HFF-Myc (cell line): Measurements from ENCODE around the gene PRELID2.
"Not testable (repeated sequence)": the region's sequence is repeated elsewhere in the genome, so short reads cannot be mapped to it uniquely, and the experiment has no call there.

Experiments
- DNase-seq: peaks from one replicate; pipeline ENCODE4 v3.0.0-alpha.2; 2011; ENCODE audit warnings: low read depth; ENCODE audit errors: extremely low read depth
- H3K4me3 ChIP-seq: replicated peaks from 2 replicates; pipeline ENCODE4 v1.5.1; 2011; ENCODE audit warnings: low read depth, mild to moderate bottlenecking, control low read depth, low read length
- CTCF ChIP-seq: IDR thresholded peaks from 2 replicates; pipeline ENCODE4 v1.5.1; 2012; ENCODE audit warnings: mild to moderate bottlenecking, low read depth, low read length, control low read depth; ENCODE audit errors: missing control alignments

The PRELID2 gene

GRCh38 chr5:145841299-145841698 is 6.2 kb upstream of the PRELID2 start:
- no peak for DNase-seq

DNA sequence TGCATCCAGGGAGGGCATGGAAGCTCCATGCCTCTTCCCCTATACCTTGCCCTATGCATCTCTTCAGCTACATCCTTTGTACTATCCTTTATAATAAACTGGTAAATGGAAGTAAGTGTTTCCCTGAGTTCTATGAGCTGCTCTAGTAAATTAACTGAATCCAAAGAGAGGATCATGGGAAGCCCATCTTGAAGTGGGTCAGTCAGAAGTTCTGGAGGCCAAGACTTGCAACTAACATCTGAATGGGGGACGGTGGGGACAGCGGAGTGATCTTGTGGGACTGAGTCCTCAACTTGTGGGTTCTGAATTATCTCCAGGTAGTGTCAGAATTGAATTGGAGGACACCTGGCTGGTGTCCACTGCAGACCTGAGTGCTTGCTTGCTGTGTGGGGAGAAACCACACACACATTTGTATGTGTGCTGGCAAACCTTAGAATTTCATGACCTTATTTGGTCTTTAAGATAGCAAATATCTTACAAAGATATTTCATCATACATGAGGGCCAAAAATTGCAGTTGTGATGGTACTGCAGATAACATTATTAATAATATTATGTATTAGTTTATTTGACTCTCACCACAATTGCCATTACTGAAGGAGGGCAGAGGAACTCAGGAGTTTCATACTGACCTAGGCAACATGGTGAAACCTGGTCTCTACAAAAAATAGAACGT is 5.5 kb upstream of the PRELID2 start:
- DNase-seq: no peak
- no peak overlapping the region for H3K4me3 ChIP-seq
- no peak for TF ChIP-seq CTCF

More at GRCh38 chr5:145841299-145841698, 6.2 kb upstream of the PRELID2 start:
- H3K4me3 ChIP-seq: no peak overlapping the region
- no peak for TF ChIP-seq CTCF

GRCh38 chr5:145838276-145838675 is 3.1 kb upstream of the PRELID2 start:
- no peak overlapping the region for H3K4me3 ChIP-seq
- TF ChIP-seq CTCF: no peak
- DNase-seq: no peak

DNA sequence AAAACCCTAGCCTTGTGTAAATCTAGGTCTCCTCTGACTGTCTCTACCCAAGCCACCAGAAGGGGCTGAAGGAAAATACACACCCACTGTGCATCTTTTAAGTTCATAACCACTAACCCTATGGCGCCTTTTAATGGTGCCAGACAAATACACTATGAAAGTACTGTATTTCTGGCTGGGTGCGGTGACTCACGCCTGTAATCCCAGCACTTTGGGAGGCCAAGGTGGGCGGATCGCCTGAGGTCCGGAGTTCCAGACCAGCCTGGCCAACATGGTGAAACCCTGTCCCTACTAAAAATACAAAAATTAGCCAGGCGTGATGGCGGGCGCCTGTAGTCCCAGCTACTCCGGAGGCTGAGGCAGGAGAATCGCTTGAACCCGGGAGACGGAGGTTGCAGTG is 1.1 kb upstream of the PRELID2 start:
- not testable (repeated sequence) for DNase-seq, H3K4me3 ChIP-seq

DNA sequence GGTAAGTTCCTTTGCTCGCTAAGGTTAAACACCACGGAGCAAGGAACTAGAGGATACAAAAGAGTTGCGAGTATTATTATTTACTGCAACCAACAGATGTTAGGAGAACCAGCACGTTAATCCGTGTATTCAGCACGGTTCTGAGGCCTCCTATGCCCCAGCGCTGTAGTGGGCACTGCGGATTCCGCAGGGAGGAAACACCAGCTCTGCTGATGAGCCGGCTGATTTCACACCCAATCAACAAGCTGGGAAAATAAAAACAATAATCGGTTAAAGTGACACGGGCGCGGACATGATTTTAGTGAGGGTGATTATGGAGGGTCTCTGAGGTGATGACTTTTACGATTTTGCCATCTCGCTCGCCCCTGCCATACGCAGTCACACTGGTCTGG is 702 bp upstream of the PRELID2 start:
- no peak for TF ChIP-seq CTCF
- DNase-seq: no peak
- peak overlapping the region; percentile 62 for H3K4me3 ChIP-seq

DNA sequence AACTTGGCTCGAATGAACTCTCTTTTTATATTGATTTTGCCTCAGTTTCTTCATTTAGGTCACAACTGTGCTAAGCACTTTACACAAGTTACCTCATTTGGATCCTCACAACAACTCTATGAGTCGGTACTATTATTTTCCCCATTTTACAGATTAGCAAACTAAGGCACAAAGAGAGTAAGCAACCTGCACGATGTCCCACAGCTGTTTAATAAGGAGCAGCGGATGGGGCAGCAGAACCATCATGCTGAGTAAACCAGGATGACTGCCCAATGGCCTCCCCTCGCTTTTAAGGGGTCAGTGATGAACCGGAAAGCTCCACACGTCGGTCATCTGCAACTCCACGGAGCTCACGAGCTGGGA is 607 bp downstream of the PRELID2 start:
- no peak for DNase-seq
- no peak for TF ChIP-seq CTCF
- peak overlapping the region; percentile 62 for H3K4me3 ChIP-seq

DNA sequence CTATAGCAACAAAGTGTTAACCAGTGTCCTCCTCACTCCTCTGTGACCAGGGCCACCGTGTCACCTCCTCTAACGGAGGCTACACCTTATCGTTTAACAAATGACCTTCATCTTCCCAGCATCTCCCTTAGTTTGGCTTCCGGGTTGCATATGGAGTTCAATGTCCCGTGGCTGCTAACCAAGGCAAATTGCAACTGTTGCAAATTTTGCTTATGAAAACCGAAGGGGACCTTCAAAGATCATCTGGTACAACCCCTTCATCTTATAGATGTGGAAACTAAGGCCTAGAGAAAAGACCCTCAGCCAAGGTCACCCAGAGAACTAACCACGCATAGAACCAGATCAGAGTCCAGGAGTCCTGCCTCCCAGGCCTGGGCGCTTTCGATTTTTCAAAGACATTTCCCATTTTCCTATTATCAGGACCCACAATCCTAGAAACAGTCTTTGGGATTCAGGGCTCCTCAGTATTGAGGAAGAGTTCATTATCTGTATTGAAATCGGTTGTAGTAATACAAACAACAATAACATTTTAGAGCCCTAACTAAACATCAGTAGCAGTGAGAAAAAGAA is 1.4 kb downstream of the PRELID2 start:
- no peak overlapping the region for H3K4me3 ChIP-seq
- TF ChIP-seq CTCF: no peak
- no peak for DNase-seq
